Activated effector memory CD4-positive, alpha-beta T cell treated with Interleukin-2 at 50 U/mL for 16 hours (primary cell): ENCODE results near the gene SNX8.
"Not testable (repeated sequence)": the region's sequence is repeated elsewhere in the genome, so short reads cannot be mapped to it uniquely, and the experiment has no call there.

Experiments
- DNase-seq: peaks from one replicate; pipeline ENCODE4 v3.0.0-alpha.2; 2020

SNX8 gene

GRCh38 chr7:2289111-2289586 lies 25.1 kb downstream of the SNX8 start:
- DNase-seq, result no peak

- no peak for DNase-seq
These were observed 25.7 kb downstream of the SNX8 start for GRCh38 chr7:2288503-2288902.

- DNase-seq, result no peak
These were observed 26.5 kb downstream of the SNX8 start for GRCh38 chr7:2287745-2288144.

GRCh38 chr7:2283074-2283473 lies 31.2 kb downstream of the SNX8 start:
- no peak for DNase-seq

DNA sequence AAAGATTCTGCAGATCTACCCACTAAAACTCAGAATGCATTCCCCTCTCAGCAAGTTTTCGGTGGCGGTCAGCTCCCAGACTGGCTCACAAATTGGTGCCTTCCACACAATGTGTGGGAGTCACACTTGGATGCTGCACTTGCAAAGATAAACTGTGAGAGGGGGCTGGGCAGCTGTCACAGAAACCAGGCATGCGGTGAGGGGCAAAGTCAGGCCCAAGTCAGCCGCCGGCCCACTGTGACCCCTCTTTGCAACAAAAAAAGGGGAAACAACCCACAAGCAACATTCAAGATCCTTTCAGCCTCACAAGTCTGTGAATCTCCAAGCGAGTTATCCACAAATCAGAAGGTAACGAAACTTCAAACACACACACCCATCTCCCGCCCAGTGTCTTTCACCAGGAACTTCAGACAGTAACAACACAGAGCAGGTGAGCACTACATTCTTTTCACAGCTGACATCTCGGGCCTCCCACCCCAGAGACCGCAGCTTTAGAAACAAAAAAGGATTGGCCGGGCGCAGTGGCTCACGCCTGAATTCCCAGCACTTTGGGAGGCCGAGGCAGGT lies 32.0 kb downstream of the SNX8 start:
- no peak for DNase-seq

GRCh38 chr7:2281541-2281940 lies 32.7 kb downstream of the SNX8 start:
- DNase-seq, result no peak

DNA sequence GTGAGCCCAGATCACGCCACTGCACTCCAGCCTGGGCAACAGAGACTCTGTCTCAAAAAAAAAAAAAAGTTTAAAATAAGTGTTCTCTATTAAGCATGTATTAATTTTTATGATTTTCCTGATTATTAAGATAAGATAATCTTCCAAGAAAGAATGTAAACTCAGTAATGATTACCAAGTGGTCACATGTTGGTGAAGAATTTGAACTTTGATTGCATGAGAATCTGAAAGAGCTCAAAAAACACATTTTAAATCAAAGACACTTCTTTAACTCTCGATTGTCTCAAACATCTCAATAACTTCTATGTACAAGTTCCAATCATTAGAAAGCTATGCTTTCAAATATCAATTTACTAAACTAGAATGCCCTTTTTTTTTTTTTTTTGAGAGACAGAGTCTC lies 33.8 kb downstream of the SNX8 start:
- no peak for DNase-seq

- no peak for DNase-seq
These were observed 34.3 kb downstream of the SNX8 start for GRCh38 chr7:2279896-2280295.

DNA sequence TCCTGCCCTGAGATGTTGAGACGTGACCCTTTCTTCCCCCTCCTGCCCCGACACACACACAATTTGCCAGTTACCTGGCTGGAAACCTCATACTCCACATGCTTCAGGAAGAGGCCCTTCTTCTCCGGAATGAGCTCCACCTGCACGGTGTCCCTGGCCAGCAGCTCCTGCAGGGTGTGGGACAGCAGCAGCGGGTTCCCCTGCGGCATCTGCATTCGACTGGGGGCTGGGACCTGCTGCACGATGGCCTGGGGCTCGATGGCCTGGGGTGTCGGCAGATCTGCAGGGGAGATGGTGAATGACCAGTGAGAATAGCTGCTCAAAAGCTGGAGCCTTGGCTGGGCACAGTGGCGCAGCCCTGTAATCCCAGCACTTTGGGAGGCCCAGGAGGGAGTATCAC lies 36.2 kb downstream of the SNX8 start:
- DNase-seq, result no peak

GRCh38 chr7:2276107-2276506 lies 38.1 kb downstream of the SNX8 start:
- DNase-seq, result no peak

- DNase-seq, result no peak
These were observed 39.1 kb downstream of the SNX8 start for GRCh38 chr7:2275101-2275500.

DNA sequence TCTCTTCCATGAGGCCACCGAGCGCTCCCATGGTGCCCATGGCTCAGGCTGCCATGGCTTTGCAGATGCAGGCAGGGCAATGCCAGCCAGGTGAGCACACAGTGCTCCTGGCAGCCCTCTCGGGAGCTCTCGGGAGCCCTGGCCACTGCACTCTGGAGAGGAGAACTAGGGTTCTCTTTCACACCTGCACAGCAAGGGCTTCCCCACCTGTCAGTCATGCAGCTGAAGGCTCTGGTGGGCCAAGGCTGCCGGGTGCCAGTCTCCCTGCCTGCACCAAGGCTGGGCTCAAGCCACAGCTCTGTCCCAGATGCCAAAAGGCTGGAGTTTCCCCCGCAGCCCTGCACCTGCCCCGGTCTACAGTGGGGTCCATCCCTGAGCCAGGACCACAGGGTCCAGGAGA lies 39.6 kb downstream of the SNX8 start:
- DNase-seq, result no peak

- DNase-seq, result no peak
These were observed 40.4 kb downstream of the SNX8 start for GRCh38 chr7:2273866-2274265.

GRCh38 chr7:2272031-2272430 lies 42.2 kb downstream of the SNX8 start:
- no peak for DNase-seq

GRCh38 chr7:2271273-2272026 lies 42.8 kb downstream of the SNX8 start:
- DNase-seq, result no peak

- DNase-seq, result no peak
These were observed 43.7 kb downstream of the SNX8 start for GRCh38 chr7:2270495-2270894.

DNA sequence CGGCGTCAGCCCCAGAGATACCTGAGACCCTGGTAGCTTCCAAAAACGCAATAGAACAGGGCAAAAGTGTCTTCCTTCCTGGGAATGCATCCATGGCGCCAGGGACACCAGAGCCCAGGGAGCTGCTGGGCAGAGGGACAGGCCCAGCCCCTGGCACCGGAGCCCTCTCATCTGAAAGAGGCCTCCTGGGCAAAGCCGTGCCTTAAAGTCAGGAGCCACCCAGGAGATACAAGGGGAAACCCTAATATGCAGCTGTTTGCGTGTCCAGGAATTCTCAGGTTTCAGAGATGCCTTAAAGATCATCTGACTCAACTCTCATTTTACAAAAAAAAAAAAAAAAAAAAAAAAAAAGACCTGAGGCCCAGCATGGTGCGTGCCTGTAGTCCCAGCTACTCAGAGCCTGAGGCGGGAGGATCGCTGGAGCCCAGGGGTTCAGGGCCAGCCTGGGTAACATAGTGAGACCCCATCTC lies 44.2 kb downstream of the SNX8 start:
- no peak for DNase-seq

GRCh38 chr7:2269089-2269990 lies 44.9 kb downstream of the SNX8 start:
- DNase-seq, result not testable (repeated sequence)

- no peak for DNase-seq
These were observed 47.3 kb downstream of the SNX8 start for GRCh38 chr7:2266911-2267310.

GRCh38 chr7:2264158-2264557 lies 50.1 kb downstream of the SNX8 start:
- no peak for DNase-seq

DNA sequence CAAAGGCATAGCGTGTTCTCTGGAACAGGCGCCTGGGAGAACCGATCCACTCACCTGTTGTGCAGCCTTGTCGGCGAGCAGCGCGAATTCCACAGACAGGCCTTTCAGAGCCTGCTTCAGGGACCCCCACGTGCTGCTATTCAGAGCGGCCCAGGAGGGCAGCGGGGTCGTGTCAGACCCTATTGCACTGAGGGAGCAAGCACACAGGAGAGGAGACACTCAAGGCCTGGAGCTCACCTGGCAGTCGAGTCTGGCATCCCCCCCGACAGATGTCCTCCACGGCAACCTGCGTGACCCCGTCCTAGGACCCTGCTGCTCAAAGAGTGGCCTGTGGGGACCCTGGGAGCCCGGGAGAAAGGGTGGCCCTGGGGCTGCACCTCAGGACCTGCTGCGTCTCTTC lies 51.1 kb downstream of the SNX8 start:
- DNase-seq, result no peak

DNA sequence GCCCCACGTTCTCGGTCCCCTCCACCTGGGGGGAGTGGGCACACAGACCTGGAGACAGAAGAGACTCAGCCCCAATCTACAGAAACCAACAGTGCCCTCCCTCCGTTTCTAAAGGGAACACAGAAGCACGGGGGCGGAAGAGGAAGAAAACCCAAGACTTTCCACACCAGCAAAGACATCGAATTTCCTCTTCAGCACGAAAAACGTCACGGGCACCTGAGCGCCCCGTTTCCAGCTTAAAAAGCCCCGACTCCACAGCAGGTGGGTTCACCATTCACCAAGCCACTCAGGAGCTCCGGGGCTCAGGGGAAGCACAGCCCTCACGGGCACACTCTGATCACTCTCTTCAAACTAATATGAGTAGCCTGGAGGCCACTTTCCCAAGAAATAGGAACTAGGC lies 52.6 kb downstream of the SNX8 start:
- DNase-seq, result no peak

DNA sequence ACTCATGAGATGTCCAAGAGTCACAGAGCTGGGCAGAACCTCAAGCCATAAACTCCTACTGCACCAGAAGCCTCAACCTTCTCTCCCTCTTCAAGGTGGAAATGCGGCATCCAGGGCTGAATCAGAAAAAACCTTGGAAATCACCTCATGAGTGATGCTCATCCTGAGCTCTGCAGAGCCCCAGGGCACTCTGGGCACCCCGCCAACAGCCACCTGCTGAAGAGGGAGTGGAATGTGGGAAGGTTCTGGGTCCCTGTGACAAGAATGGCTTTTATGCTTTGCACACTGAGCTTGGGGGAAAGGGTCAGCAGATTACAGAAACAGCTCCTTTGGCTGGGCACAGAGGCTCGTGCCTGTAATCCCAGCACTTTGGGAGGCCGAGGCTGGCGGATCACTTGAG lies 53.4 kb downstream of the SNX8 start:
- DNase-seq, result no peak

- DNase-seq, result no peak
These were observed 54.8 kb downstream of the SNX8 start for GRCh38 chr7:2259480-2259879.
